ENCODE data around the gene SUGCT. TPM values are rescaled to one million over a fixed set of nuclear protein-coding genes. Genes with fewer than 3 reads are reported as not detected.

SUGCT gene
- total RNA-seq, 1 experiment from 2014 or later = 4.6 TPM

DNA sequence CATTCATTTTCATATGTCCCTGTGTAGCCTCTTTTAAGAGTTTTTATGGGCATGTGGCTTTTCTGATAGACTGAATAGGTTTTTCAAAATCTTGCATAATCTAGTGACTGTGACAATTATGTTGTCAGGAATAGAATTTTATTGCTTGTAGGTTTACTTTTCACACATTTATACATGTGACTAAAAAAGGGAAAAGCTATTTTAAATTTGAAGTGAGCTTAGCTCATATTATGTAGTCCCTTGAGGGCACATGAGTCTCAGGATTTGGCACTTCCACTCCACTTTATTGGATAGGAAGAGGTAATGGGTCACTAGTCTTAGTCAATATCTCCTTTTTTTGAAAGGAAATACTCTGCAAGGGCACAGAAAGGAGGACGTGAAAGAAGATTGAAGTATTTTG is 247.3 kb downstream of the SUGCT start:
- no peak for DNase-seq (ENCODE audit: low spot score)
- ATAC-seq = no peak
- Mint-ChIP-seq H3K4me1 (peaks cover 5% of the 10 kb centered on the region), H3K27ac (no peak overlapping the region), H3K9me3 (peaks cover 9% of the 10 kb centered on the region; the same call in 1 of the 2 replicates), H3K36me3 (no peaks in the 10 kb centered on the region), H3K27me3 (ENCODE audit: low read depth) (no peaks in the 10 kb centered on the region), H3K4me3 (no peak overlapping the region)
- TF ChIP-seq ZNF263 (CRISPR knock-in tag; IDR thresholded peaks at IDR 0.05; ENCODE audit: low read depth) (no peak), OVOL2 (CRISPR knock-in tag; IDR thresholded peaks at IDR 0.05; ENCODE audit: borderline replicate concordance) (no peak), TEAD4 (CRISPR knock-in tag; IDR thresholded peaks at IDR 0.05) (no peak), AR (CRISPR knock-in tag; IDR thresholded peaks at IDR 0.05) (no peak), ZNF512 (CRISPR knock-in tag; IDR thresholded peaks at IDR 0.05; ENCODE audit: borderline replicate concordance) (no peak), ZNF423 (CRISPR knock-in tag; IDR thresholded peaks at IDR 0.05) (no peak), NFYB (CRISPR knock-in tag; conservative IDR thresholded peaks at IDR 0.05; ENCODE audit: low read depth) (no peak), ELF4 (CRISPR knock-in tag; IDR thresholded peaks at IDR 0.05; ENCODE audit: low read depth) (no peak), CREB1 (CRISPR knock-in tag; IDR thresholded peaks at IDR 0.05) (no peak), SOX15 (CRISPR knock-in tag; IDR thresholded peaks at IDR 0.05) (no peak), E2F1 (CRISPR knock-in tag; IDR thresholded peaks at IDR 0.05) (no peak), ZNF138 (CRISPR knock-in tag; conservative IDR thresholded peaks at IDR 0.05) (no peak)
- POLR2A ChIA-PET = no interaction called here
- CTCF ChIA-PET = no interaction called here

GRCh38 chr7:40393660-40394059 is 258.9 kb downstream of the SUGCT start:
- ChIA-PET CTCF (no interaction called here), POLR2A (no interaction called here)
- Mint-ChIP-seq H3K9me3 (no peaks in the 10 kb centered on the region), H3K4me1 (no peaks in the 10 kb centered on the region), H3K27me3 (ENCODE audit: low read depth) (no peaks in the 10 kb centered on the region), H3K36me3 (no peaks in the 10 kb centered on the region), H3K4me3 (no peak overlapping the region), H3K27ac (no peak overlapping the region)
- ATAC-seq (no peak), DNase-seq (ENCODE audit: low spot score) (no peak)
- TF ChIP-seq ZNF423 (CRISPR knock-in tag; IDR thresholded peaks at IDR 0.05) (no peak), PRRX2 (CRISPR knock-in tag; IDR thresholded peaks at IDR 0.05) (no peak), NR1H2 (CRISPR knock-in tag; IDR thresholded peaks at IDR 0.05) (no peak), JAZF1 (CRISPR knock-in tag; IDR thresholded peaks at IDR 0.05) (no peak), ARID4B (CRISPR knock-in tag; IDR thresholded peaks at IDR 0.05; ENCODE audit: borderline replicate concordance) (no peak), HMGA2 (CRISPR knock-in tag; IDR thresholded peaks at IDR 0.05) (no peak), ZNF263 (CRISPR knock-in tag; IDR thresholded peaks at IDR 0.05; ENCODE audit: low read depth) (no peak), SMAD4 (CRISPR knock-in tag; IDR thresholded peaks at IDR 0.05) (no peak), ELF4 (CRISPR knock-in tag; IDR thresholded peaks at IDR 0.05; ENCODE audit: low read depth) (no peak), CREB1 (CRISPR knock-in tag; IDR thresholded peaks at IDR 0.05) (no peak), USF2 (CRISPR knock-in tag; IDR thresholded peaks at IDR 0.05) (no peak)
- TF ChIP-seq, protein P1, sequence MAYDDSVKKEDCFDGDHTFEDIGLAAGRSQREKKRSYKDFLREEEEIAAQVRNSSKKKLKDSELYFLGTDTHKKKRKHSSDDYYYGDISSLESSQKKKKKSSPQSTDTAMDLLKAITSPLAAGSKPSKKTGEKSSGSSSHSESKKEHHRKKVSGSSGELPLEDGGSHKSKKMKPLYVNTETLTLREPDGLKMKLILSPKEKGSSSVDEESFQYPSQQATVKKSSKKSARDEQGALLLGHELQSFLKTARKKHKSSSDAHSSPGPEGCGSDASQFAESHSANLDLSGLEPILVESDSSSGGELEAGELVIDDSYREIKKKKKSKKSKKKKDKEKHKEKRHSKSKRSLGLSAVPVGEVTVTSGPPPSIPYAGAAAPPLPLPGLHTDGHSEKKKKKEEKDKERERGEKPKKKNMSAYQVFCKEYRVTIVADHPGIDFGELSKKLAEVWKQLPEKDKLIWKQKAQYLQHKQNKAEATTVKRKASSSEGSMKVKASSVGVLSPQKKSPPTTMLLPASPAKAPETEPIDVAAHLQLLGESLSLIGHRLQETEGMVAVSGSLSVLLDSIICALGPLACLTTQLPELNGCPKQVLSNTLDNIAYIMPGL (CRISPR knock-in tag; IDR thresholded peaks at IDR 0.05) = no peak
- TF ChIP-seq, protein P2, sequence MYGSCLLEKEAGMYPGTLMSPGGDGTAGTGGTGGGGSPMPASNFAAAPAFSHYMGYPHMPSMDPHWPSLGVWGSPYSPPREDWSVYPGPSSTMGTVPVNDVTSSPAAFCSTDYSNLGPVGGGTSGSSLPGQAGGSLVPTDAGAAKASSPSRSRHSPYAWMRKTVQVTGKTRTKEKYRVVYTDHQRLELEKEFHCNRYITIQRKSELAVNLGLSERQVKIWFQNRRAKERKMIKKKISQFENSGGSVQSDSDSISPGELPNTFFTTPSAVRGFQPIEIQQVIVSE (CRISPR knock-in tag; IDR thresholded peaks at IDR 0.05; ENCODE audit: borderline replicate concordance) = no peak
